ENCODE results near the gene CDYL2.

CDYL2 gene

DNA sequence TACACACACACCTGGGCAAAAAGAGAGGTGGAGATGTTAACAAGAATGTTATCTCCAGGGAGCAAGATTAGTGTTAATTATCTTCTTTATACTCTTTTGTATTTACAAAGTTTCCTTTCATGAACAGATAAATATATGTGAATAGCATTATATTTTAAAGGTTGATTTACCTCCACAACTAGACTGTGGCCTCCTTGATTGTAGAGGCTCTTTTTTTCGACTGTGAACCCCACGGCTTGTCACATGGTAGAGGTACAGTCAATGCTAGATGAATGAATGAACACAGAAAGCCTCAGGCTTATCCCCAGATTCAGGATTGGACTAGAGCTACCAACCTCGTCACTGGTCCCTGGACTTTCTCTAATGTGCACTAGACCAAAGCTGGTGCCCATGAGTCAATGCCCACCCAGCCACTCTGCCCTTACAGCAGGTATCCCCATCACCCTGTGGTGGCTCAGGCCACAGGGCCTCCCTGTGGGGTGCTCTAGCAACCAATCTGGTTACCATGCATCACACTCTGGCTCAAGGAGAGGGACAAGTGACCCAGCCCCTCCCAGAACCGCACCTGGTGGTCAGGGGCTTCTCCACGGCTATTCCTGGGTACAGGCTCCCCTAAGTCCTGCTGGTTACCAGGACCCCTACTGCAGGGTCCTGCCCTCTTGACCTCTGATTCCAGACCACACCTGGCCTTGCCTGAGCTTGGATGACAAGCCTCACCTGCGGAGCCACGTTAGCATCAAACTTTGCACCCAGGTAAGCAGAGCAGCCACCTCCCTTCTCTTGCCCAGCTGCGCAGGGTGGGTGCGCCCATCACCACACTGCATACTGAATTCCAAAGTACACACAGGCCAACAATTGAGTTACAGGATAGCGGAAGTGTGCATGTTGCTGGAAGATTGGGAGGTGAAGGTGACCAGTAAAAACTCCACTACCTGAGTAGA is 101.0 kb downstream of the CDYL2 start:
- DNase-seq, result no peak

DNA sequence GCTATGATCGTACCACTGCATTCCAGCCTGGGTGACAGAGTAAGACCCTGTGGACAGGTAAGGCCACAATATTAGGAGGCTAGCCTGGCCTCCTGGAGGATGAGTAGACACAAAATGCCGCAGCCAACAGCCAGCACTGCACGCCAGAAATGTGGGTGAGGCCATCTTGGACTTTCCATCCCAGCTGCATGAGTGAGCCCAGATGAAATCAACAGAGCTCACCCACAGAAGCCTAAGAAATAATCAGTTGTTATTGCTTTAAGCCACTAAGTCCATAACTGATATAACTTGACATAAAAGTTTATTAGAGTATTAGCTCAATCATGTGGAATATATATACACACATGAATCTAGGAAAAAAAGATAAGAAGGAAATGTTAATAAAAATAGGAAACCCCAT is 101.7 kb downstream of the CDYL2 start:
- DNase-seq, result no peak

DNA sequence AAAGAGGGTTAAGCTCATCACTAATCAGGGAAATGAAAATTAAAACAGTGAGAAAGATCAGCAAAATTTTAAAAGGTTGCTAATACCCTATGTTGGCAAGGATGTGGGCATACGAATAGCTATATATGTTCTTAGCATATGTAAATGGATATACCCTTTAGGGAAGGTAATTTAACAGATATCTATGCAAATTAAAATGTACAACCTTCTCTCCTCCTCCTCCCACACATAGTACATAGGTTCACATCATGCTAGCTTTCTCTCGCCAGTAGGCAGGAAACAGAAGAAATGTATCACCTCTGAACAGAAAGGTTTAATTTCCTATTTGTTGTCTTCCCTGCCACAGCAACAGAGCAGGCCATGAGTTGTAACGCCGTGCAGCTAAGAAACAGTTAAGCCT is 103.8 kb downstream of the CDYL2 start:
- no peak for DNase-seq

DNA sequence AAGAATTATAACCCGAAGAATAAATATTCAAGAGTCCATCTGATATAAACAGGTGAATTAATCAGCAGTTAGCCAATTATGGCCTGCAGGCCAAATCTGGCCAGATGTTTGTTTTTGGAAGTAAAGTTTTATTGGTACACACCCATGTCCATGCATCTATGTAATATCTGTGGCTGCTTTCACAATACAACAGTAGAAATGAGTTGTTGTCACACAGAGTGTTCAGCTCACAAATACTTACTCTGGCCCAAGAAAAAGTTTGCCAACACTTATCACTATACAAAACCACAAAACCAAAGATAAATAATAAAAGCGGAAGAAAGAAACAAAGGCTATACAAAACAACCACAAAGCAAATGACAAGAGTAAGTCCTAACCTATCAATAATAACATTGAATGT is 109.4 kb downstream of the CDYL2 start:
- DNase-seq, result peak; percentile 35

DNA sequence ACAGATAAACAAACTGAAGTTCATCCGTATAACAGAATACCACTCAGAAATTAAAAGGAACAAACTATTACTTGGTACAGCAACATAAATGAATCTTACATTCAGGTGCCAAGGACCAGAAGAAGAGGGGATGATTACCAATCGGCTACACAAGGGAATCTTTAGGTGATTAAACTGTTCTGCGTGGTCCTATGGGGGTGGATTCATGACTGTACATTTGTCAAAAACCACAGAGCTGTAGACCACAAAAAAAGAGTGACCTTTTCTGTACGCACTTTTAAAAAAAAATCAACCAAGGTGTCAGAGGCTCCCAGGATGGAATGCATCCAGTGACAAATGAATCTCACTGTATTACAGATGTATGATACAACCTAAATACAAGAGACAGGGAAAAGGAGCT is 110.8 kb downstream of the CDYL2 start:
- no peak for DNase-seq

DNA sequence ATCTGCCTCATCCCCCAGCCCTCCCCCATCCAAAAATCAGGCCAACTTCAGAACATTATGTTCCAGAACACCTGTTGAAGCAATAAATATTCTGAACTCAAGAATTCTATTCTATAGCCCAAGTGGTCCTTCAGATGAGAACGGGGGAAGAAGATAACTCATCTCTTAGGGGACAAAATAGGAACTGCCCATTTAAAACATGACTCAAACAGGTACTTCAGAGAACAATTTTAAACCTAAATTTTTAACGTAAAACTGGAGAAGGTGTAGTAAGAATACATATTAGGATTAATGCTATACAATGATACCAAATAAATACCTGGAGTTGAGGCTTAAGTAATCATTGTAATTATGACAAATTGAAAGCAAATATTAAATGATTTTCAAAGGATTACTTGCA is 112.1 kb downstream of the CDYL2 start:
- no peak for DNase-seq

DNA sequence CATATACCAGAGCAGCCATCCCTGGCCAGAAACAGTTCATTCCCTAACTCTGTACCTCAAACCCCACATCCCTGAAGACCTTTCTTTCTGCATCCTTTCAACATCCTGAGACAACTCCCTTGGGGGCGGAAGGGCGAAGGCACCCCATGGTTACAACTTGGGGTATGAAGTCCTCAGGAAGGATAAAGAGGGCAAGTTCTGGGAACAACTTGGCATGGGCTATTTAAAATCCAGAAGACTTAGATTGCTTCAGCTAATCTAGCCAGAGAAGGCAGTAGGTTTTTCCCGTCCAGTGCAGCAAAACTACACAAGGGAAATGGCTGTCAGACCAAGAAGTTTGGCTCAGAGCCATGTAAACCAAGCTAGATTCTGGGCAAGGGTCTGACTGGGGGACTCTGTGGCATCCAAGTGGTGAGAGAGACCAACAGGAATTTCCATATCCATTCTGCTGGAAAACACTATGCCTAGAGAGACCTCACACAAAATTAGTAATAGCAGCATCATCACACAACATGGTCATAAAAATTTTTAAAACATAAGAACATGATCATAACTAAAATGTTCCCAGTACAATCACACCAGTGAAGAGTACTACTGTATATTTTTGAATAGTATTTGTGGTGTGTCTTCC is 113.2 kb downstream of the CDYL2 start:
- DNase-seq, result no peak

DNA sequence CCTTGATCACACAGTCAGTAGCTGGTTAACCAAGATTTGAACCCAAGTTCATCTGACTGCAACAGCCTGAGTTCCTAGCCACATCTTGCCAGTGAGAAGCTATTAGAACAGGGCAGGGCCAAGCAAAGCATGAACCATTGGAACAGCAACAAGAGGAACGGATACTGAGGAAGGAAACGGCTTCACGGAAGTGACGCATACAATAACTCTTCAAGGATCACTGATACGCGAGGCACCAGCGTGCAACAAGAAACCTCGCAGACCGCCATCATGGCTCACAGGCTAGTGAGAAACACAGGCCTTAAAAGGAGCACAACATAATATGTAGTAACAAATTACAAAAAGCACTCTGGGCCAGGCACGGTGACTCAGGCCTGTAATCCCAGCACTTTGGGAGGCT is 114.9 kb downstream of the CDYL2 start:
- DNase-seq, result no peak

DNA sequence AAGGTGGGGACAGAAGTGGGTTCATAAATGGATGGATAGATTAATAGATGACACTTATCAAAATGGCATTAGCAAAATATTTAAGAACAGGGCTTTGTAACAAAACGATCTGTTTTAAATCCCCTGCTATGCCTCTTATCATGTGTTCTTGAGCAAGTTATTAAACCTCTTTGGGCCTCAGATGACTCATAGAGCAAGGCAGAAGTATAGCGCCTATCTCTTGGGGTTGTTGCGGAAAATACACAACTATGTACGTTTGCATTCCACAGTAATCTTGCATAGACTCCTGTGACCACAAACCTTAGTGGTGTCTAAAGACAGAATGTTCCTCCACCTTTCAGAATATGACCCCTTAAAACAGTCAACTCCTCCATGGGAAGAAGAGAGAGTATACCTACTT is 116.8 kb downstream of the CDYL2 start:
- DNase-seq, result peak; percentile 6

DNA sequence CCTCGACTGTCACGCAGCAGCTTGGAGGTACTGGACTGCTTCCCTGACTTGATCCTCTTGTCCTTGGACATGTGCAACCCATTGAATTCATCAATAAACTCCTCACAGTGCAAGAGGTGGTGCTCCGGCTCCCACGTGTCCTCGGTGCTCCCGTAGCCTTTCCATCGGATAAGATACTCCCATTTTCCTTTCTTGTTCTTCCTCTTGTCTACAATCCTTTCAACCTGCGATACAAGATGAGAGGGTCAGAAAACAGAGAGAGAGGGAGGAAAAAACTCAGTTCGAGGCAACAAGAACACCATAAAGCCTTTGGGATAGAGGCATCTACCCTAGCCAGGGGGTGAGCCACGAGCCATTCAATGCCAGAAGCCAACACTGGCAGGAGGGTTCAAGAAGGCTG is 119.5 kb downstream of the CDYL2 start:
- DNase-seq, result no peak

DNA sequence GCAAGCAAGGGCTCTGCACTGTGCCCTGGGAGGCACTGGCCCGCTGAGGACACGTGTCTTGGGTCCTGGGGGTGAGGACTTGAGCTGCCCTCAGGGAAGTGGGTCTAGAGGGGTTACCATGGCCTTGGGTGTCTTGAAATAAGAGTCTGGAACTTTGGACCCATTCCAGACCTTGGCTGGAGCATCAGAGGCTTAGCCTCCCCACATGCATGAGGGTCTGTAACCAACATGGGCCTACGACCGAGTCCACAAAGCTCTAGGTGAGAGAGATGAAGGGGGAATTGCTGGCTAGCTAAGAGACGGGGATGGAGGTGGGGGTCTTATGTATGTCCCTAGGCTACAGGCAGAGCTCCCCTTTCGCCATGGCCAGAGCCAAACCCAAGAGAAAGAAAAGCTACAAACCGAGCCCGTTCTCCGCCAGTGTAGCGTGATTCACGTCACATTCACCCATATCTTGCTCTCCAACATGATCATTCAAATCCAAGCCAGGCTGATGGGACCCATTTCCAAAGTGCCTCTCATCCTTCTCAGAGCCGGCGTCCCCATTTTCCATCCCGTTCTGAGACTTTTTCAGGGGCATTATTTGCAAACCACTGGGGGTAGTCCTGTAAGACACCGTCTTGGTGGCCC is 120.1 kb downstream of the CDYL2 start:
- no peak for DNase-seq

DNA sequence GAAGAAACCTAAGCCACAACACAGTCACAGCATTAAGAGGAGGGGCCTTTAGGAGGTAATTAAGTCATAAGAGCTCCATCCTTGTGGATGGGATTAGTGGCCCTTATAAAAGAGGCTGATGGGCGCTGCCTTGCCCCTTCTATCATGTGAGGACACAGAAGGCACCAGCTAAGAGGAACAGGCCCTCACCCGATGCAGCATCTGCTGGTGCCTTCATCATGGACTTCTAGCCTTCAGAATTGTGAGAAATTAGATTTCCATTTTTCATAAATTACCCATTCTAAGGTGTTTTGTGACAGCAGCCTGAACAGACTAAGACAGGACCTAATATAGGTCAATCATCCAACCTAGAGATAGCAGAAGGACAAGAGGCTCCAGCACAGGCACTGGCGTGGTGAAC is 120.8 kb downstream of the CDYL2 start:
- no peak for DNase-seq

DNA sequence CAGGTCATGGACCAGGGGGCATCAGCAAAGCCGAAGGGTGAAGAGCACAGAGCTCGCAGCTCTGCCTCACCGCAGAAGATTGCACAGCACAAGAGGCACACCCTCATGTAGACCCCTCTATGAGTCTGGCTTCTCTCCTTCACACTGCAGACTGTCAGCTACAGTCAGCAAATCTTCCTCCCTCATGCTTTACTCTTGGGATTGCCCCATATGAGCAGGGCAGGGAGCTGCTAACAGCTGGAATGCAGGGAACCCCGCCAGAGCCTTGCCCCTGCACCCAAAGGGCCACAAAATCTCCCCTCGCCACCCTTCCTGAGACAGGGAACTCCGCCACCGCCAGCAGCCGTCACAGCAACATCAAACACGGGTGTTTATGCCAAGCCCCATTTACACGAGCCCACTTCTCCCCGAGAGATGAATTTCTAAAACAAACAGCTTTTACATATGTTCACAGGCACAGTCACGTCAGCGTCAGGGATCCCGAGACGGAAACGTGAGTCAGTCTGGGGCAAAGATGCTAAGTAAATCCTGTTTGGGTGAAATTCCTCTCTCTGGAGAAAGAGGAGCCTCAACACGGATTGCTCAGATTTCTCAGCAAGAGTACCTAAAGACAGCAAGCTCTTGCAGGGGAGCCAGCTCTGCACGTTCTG is 121.9 kb downstream of the CDYL2 start:
- no peak for DNase-seq

DNA sequence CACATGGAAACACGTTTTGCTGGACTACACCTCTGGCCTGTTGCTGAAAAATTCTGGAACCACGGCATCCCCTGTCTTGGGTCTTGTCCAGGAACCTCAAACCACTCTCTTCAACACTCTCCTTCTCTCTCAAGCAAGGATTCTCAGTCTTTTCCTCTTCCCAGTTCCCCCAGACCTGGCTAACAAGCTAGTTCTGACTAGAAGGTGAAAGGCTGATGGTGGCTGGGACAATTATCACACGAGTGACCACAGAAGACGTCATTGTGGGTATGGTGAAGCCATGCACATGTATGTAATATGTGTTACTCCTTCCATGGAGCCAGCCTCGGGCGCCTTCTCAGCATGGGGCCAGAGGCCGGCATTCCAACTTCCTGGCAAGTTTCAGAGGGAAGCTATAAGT is 123.0 kb downstream of the CDYL2 start:
- DNase-seq, result no peak

DNA sequence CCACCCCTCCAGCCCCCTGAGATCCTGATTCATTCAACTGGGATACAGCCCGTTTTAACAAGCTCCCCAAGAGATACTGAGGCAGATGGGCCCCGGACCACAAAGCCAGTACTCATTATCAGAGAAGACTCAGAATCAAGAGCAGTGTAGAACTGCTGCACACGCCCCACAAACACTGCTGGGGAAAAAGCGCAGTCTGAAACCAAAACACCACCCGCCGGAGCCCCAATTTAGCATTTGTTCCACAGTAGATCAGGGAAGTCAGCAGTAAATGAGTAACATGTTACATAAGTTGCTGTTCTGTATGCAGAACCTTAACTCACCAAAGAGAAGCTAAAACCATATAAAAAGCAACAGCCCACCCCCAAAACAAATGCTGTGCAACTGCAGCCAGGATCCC is 123.6 kb downstream of the CDYL2 start:
- no peak for DNase-seq

DNA sequence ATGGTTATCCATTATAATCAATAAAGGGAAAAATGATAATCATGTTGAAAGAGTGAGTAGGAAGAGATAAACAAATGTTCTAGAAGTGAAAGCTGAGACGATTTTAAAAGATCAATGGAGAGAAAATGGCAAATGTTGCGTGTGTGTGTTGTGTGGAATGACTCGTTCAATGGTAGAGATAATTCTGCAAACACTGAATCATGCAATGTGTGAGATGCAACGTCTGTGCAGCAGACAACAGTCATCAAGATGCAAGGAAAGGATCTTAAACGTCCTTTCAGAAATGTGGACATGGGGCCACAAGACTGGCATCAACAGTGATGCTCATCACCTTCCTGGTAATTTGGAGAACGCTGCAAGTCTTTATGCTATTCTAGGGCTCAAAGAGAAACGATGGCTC is 124.4 kb downstream of the CDYL2 start:
- DNase-seq, result no peak

DNA sequence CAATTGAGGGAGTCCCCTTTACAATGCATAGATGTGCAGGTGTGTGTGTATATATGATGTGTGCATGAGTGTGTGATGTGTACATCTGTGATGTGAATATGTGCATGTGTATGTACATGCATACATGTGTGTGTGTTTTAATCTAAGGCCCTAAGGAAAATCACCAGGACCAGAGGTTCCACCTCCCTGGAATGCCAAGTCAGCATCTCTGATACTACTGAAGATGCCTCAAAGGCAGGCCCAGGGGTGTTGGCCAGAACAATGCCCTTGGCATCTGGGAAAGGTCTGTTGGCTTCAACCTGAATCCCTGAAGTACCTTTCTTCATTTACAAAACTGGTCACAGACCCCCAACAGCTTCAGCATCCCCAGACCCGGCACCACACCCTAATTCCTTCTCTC is 129.5 kb downstream of the CDYL2 start:
- no peak for DNase-seq

DNA sequence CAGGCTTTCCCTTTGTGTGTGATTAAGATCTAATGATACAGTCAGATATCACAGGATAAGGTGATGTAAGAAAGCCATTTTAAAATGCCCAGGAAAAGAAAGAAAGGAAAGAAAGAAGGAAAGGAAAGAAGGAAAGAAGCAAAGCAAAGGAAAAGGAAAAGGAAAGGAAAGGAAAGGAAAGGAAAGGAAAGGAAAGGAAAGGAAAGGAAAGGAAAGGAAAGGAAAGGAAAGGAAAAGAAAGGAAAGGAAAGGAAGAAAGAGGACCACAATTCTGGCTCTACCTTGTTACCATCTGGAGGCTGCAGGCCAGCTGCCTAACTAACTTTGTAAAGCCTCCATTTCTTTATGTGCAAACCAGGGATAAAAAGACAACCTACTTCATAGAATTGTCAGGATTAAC is 132.0 kb downstream of the CDYL2 start:
- DNase-seq, result no peak

DNA sequence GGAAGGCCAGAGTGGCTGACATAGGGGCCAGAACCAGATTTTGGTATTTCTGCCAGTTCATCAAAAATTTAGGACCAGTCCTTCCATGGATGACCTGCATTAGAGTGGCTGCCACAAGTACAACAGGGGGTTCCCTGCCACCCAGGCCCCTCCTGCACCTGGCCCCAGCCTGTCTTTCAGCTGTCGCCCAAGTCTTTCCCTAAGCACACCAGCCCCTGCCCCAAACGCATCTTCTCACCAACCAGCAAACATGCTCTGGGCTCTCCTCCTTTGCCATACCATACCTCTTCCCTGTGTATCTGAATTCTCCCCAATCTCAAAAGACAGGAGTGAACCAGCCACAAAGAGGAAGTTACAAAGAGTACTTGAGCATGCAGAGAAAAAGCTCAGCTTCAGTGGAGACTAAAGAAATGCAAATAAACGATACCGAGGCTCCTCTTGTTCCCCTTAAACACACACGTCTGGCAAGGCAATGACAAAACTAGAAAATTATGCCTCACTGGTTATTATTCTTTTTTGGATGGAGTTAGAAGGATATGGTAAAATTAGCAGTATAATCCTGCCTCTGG is 133.0 kb downstream of the CDYL2 start:
- peak; percentile 14 for DNase-seq

DNA sequence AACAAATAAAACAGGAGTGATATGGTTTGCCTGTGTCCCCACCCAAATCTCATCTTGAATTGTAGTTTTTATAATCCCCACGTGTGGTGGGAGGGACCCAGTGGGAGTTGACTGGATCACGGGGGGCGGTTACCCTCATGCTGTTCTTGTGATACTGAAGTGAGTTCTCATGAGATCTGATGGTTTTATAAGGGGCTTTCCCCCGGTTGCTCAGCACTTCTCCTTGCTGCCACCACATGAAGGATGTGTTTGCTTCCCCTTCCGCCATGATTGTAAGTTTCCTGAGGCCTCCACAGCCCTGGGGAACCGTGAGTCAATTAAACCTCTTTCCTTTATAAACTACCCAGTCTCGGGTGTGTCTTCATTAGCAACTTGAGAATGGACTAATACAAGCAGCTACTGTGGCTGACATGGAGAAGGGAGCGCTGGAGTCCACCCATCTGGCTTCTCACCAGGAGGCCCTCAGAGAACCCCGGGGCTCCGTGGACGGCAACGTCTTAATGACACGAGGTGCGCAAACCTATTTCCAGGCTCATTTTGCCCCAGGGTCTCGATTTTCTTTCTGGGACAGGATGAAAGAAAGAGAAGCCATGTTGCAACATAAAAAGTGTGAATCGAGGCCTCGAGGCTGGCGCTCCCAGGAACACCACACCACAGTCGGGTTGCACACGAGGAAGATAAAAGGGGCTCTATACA is 134.1 kb downstream of the CDYL2 start:
- no peak for DNase-seq

DNA sequence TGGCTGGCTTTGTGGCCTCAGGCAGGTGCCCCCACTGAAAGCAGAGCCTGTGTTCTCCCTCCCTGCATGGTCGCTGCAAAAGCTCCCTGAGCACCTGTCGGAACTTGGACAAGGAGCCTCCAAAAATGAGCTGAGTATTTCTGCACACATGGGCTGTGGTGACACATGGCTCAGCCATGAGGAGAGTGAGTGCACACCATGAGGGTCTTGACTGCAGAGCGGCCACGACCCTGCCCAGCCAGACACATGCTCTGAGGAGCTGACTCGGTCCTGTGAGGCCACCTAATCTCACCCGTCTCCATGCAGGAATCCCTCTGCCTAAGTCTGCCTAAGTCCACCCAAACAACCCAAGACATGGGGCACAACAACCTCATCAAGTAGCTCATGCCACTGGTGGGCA is 134.7 kb downstream of the CDYL2 start:
- DNase-seq, result no peak

DNA sequence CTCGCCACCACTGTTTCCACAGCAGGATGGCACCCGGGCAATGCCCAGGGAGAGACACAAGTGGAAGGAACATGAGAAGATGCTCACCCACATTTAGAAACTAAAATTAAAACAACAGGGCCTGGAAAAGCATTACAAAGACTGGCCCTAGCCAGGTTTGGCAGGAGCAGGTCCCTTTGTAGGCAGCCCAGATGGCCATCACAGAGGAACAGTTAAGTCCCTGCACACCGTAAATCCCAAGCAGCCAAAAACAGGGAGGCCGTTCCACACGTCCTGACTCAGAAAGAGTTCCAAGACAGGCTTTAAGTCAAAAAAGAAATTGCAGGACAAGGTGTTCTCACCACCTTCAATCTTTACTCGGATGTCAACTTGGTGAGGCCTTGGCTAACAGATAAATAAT is 136.5 kb downstream of the CDYL2 start:
- no peak for DNase-seq

DNA sequence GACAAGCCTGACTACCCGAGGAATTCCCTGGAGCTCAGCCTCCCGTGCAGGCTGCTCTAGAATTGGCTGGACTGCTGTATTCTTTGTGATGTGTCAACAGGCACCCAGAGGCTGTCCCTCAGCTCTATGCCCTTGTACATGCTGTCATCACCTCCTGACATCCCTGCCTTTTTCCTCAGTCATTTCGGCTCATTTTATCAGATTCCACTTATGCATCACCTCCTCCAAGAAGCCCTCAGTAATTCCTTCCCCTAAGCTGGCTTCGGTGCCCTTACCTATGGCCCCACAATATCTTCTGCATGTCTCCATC is 137.2 kb downstream of the CDYL2 start:
- DNase-seq, result no peak

All from hematopoietic multipotent progenitor cell treated with erythropoietin and hydrocortisone succinate and interleukin-3 and kit ligand, for 6 days (in vitro differentiated cells).